K562 (cell line): ENCODE results near the gene TRIP10. TPM values are rescaled to one million over a fixed set of nuclear protein-coding genes. Genes with fewer than 3 reads are reported as not detected.

Source experiments
- CBX1 ChIP-seq: sonication (generic); IDR thresholded peaks from 2 replicates; pipeline ENCODE4 v1.6.1; 2016; ENCODE audit warnings: antibody characterized with exemption, low read depth, mild to moderate bottlenecking
- EP400 ChIP-seq: fragments of 450-650 bp; IDR thresholded peaks from 2 replicates; pipeline ENCODE4 v1.6.1; 2017; ENCODE audit warnings: antibody characterized with exemption, mild to moderate bottlenecking, moderate library complexity
- HDAC1 ChIP-seq, 2 experiments: fragments of 450-650 bp; IDR thresholded peaks; 2 replicates each; pipeline ENCODE4 v1.6.1; 2016 to 2017; ENCODE audit warnings: inconsistent platforms in 1 of 2, mild to moderate bottlenecking in 1 of 2, moderate library complexity in 1 of 2
- HDAC2 ChIP-seq: fragments of 450-650 bp; IDR thresholded peaks from 2 replicates; pipeline ENCODE4 v1.6.1; 2016; ENCODE audit warnings: mild to moderate bottlenecking
- HDAC6 ChIP-seq: IDR thresholded peaks from 2 replicates; pipeline ENCODE4 v1.6.1; 2012; ENCODE audit warnings: low read depth, mild to moderate bottlenecking, control low read depth, inconsistent platforms, low read length, moderate library complexity
- HLTF ChIP-seq: fragments of 450-650 bp; IDR thresholded peaks from 2 replicates; pipeline ENCODE4 v1.6.1; 2016
- HMG20B ChIP-seq: fragments of 250-450 bp; sonication (Bioruptor Pico); IDR thresholded peaks from 2 replicates; pipeline ENCODE4 v1.5.0; 2021; ENCODE audit warnings: mild to moderate bottlenecking
- KDM5B ChIP-seq: fragments of 200-600 bp; sonication (generic); IDR thresholded peaks from 2 replicates; pipeline ENCODE4 v1.6.1; 2012; ENCODE audit warnings: low read depth, mild to moderate bottlenecking, moderate library complexity, low read length, control low read depth, inconsistent platforms; ENCODE audit not compliant: insufficient replicate concordance
- KLF1 ChIP-seq: fragments of 450-650 bp; IDR thresholded peaks from 2 replicates; pipeline ENCODE4 v1.6.1; 2016; ENCODE audit warnings: missing genetic modification characterization, missing compliant biosample characterization
- MCM3 ChIP-seq: fragments of 450-650 bp; IDR thresholded peaks from 2 replicates; pipeline ENCODE4 v1.6.1; 2016
- PHF8 ChIP-seq: fragments of 200-600 bp; sonication (generic); IDR thresholded peaks from 2 replicates; pipeline ENCODE4 v1.6.1; 2012; ENCODE audit warnings: mixed run types, mild to moderate bottlenecking, inconsistent platforms, low read length, moderate library complexity, borderline replicate concordance
- POLR2A ChIP-seq: fragments of 450-650 bp; conservative IDR thresholded peaks from 2 replicates; pipeline ENCODE4 v1.6.1; 2016
- RBM25 ChIP-seq: fragments of 200-400 bp; formaldehyde crosslinking; IDR thresholded peaks from 2 replicates; pipeline ENCODE4 v1.6.1; 2018; ENCODE audit warnings: low read length, low read depth, moderate library complexity; ENCODE audit not compliant: severe bottlenecking
- SP1 ChIP-seq: sonication (generic); formaldehyde crosslinking; IDR thresholded peaks from 2 replicates; pipeline ENCODE4 v1.8.1; 2022; ENCODE audit warnings: mild to moderate bottlenecking, missing genetic modification reagents
- TAF1 ChIP-seq: IDR thresholded peaks from 2 replicates; pipeline ENCODE4 v1.6.1; 2011; ENCODE audit warnings: mild to moderate bottlenecking, low read length, moderate library complexity; ENCODE audit not compliant: insufficient read depth, control insufficient read depth, severe bottlenecking; ENCODE audit errors: extremely low read depth
- TBP ChIP-seq: optimal IDR thresholded peaks from 2 replicates; pipeline ENCODE3; 2011; ENCODE audit warnings: low read depth, low read length, improper control_type of control experiment
- ZFP36 ChIP-seq: fragments of 150-350 bp; IDR thresholded peaks from 2 replicates; pipeline ENCODE4 v1.6.1; 2018; ENCODE audit warnings: low read length, low read depth; ENCODE audit not compliant: partially characterized antibody
- ZFX ChIP-seq: sonication (generic); formaldehyde crosslinking; IDR thresholded peaks from 2 replicates; pipeline ENCODE4 v1.8.0; 2022; ENCODE audit warnings: mild to moderate bottlenecking, missing genetic modification reagents, moderate library complexity
- ZNF431 ChIP-seq: sonication (generic); formaldehyde crosslinking; IDR thresholded peaks from 2 replicates; pipeline ENCODE4 v1.8.0; 2022; ENCODE audit warnings: mild to moderate bottlenecking, missing genetic modification reagents
- ZZZ3 ChIP-seq: fragments of 450-650 bp; IDR thresholded peaks from 2 replicates; pipeline ENCODE4 v1.6.1; 2016; ENCODE audit warnings: antibody characterized with exemption, mild to moderate bottlenecking, moderate library complexity
- polyA plus RNA-seq, 8 experiments: library from polyadenylated mRNA; depleted of rRNA in 4 of 8; stranded (reverse) in 5 of 8; unstranded in 3 of 8; fragments of >200 nt; fragmentation: Nextera tagmentation in 2 of 8; fragmentation: Illumina TruSeq in 1 of 8; extraction: Ambion mirVana in 2 of 8; extraction: Trizol in 1 of 8; gene quantifications; 2 replicates each; pipeline versions ENCODE4 v1.2.1 to v1.2.3, GENCODE V29; 2011 to 2014; ENCODE audit warnings: inconsistent platforms in 1 of 8, missing spikeins in 1 of 8
- total RNA-seq, 7 experiments: library from RNA; depleted of rRNA in 6 of 7; stranded (reverse); fragments of >200 nt in 6 of 7; fragmentation: Illumina TruSeq in 2 of 7; extraction: Trizol in 2 of 7; gene quantifications; 2 replicates each; pipeline versions ENCODE4 v1.2.1 to v1.2.3, GENCODE V29; 2011 to 2021; ENCODE audit warnings: low replicate concordance in 1 of 7
- TF ChIP-seq, protein P1 (sequence below), 2 experiments: IDR thresholded peaks in 1 of 2; conservative IDR thresholded peaks in 1 of 2; 2 replicates each; pipeline ENCODE4 v1.6.1; 2016; ENCODE audit warnings: low read depth in 2 of 2, mild to moderate bottlenecking in 1 of 2, missing compliant biosample characterization in 1 of 2, missing genetic modification characterization in 1 of 2, moderate library complexity in 1 of 2
- TF ChIP-seq, protein P2 (sequence below): fragments of 450-650 bp; formaldehyde crosslinking; IDR thresholded peaks from 2 replicates; pipeline ENCODE4 v1.4.0; 2022; ENCODE audit warnings: missing genetic modification characterization
- TF ChIP-seq, protein P3 (sequence below), 3 experiments: fragments of 200-800 bp in 1 of 3; sonication (Bioruptor generic) in 1 of 3; sonication (generic) in 1 of 3; formaldehyde crosslinking in 1 of 3; IDR thresholded peaks; 2 replicates each; pipeline versions ENCODE4 v1.6.1 to v1.8.0; 2016 to 2022; ENCODE audit warnings: mild to moderate bottlenecking in 2 of 3, missing compliant biosample characterization in 2 of 3, missing genetic modification characterization in 2 of 3, missing genetic modification reagents in 1 of 3

Gene TRIP10
- total and polyA plus RNA-seq, 9 of the 15 experiments (the other 6 are each of a cell fraction or from before 2014, with no cell fraction given) = 1.2 to 66.8 (median 36.1) TPM

DNA sequence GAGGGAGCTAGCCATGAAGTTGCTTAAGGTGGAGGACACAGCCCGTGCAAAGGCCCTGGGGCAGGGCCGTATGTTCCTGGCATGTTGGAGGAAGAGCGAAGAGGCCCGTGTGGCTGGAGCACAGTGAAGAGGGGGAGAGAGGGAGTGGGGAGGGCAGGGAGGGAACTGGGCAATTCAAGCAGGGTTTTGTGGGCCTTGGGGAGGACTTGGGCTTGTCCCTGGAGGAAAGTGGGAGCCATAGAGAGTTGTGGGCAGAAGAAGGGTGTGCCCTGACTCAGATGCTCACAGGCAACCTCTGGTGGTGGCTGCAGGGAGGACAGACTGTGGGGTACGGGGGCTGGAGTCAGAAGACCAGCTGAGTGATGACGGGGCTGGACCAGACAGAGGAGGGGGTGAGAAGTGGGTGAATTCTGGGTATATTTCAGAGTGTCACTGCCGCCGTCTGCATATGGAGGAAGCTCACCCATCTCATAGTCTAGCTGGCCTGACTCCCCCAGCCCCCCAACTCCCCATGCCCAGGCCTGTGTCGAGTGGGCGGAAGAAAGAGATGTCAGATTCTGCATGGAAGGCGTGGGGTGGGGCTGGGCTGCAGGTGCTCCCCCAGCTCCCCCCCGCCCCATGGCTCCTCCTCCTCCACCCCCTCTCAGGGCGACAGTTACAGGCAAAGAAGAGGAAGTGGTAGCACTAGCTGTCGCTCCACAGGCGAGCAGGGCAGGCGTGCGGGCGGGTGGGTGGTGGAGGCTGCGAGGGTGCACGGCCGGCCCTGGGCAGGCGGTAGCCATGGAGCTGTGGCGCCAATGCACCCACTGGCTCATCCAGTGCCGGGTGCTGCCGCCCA is 32.8 kb downstream of the TRIP10 start, which contains the start of gene VAV1 (continued):
- TF ChIP-seq, protein P1, sequence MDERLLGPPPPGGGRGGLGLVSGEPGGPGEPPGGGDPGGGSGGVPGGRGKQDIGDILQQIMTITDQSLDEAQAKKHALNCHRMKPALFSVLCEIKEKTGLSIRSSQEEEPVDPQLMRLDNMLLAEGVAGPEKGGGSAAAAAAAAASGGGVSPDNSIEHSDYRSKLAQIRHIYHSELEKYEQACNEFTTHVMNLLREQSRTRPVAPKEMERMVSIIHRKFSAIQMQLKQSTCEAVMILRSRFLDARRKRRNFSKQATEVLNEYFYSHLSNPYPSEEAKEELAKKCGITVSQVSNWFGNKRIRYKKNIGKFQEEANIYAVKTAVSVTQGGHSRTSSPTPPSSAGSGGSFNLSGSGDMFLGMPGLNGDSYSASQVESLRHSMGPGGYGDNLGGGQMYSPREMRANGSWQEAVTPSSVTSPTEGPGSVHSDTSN (CRISPR knock-in tag; IDR thresholded peaks at IDR 0.05; ENCODE audit: low read depth) = no peak
- TF ChIP-seq, protein P1 (tag; conservative IDR thresholded peaks at IDR 0.05; ENCODE audit: low read depth) = 0 out of 2 replicates have a peak, but pooled peaks have one; percentile 6
- TF ChIP-seq ZFP36 (peak; percentile 94), HDAC6 (no peak), TAF1 (peak; percentile 49), TBP (peak; percentile 54), PHF8 (peak; percentile 81; the same call in 1 of the 2 replicates), SP1 (0 out of 2 replicates have a peak, but pooled peaks have one; percentile 28), HMG20B (CRISPR knock-in tag) (no peak), KDM5B (peak; percentile 72), KLF1 (tag) (0 out of 2 replicates have a peak, but pooled peaks have one; percentile 19), ZZZ3 (no peak), ZNF431 (0 out of 2 replicates have a peak, but pooled peaks have one; percentile 17), CBX1 (peak; percentile 69; the same call in 1 of the 2 replicates), MCM3 (no peak), POLR2A (0 out of 2 replicates have a peak, but pooled peaks have one; percentile 48), HDAC2 (peak; percentile 93), EP400 (no peak), HLTF (0 out of 2 replicates have a peak, but pooled peaks have one; percentile 22), ZFX (CRISPR knock-in tag) (peak; percentile 72; the same call in 1 of the 2 replicates), RBM25 (peak; percentile 84), HDAC1 (IDR thresholded peaks at IDR 0.05) (peak in 1 of 2 experiments; percentile 19; a peak in 1 of 4 replicates)
- TF ChIP-seq, protein P2, sequence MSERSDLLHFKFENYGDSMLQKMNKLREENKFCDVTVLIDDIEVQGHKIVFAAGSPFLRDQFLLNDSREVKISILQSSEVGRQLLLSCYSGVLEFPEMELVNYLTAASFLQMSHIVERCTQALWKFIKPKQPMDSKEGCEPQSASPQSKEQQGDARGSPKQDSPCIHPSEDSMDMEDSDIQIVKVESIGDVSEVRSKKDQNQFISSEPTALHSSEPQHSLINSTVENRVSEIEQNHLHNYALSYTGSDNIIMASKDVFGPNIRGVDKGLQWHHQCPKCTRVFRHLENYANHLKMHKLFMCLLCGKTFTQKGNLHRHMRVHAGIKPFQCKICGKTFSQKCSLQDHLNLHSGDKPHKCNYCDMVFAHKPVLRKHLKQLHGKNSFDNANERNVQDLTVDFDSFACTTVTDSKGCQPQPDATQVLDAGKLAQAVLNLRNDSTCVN (CRISPR knock-in tag) = no peak
- TF ChIP-seq, protein P3, sequence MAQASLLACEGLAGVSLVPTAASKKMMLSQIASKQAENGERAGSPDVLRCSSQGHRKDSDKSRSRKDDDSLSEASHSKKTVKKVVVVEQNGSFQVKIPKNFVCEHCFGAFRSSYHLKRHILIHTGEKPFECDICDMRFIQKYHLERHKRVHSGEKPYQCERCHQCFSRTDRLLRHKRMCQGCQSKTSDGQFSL (CRISPR knock-in tag; IDR thresholded peaks at IDR 0.05) = peak; percentile 84
- TF ChIP-seq, protein P3 (tag; IDR thresholded peaks at IDR 0.05) = peak in 1 of 2 experiments; percentile 83; a peak in 2 of 4 replicates
